SIG-M5 (cell line): ENCODE data around the gene CKMT2.

Experiments
- DNase-seq: peaks from one replicate; lab custom pipeline; 2025; lab: John Stamatoyannopoulos, UW

CKMT2 gene

DNA sequence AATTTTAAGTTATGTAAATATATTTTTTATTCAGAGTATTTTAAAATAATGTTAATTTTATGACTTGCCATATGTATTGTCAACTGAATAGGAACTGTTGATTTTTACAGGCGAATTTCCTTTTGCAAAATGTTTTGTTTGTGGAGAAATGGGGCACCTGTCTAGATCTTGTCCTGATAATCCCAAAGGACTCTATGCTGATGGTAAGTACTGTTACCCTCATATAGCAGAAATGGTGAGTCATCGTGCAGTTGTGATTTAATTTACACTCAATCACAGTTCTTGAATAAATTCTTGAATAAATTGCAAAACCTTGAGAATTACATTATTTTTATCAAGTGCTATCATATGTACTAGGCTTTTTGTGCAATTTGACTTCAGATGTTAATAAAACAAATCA lies 75.7 kb downstream of the CKMT2 start:
- no peak for DNase-seq

DNA sequence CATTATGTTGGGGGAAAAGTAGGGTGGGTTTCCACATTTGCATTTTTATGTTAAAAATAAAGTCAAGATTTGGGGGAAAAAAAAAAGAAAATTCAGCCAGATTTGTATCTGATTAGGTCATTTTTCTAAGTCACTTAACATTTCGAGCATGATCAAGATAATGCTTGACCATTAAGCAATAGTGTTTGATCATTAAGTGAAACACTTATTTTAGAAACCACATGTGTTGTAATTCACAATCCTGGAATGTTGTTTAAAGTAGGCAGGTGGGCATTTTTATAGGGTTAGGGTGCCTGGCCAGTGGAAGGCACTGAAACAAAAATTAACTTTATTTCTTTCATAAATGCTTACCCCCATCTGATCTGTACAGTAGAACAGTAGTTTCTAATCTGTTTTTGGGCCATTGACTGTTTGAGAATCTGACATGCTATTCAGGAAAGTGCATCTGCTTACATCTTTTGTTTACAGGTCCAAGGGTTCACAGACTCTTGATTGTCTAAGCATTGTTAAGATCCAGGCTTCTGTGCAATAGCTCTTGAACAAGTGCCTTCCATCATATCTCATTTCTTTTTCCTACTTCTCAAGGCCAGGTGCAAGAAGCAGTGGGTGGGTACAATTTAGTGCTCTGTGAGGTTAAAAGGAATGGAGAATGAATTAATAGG lies 77.4 kb downstream of the CKMT2 start:
- DNase-seq: no peak

GRCh38 chr5:81313278-81313677 lies 80.2 kb downstream of the CKMT2 start:
- DNase-seq: no peak

GRCh38 chr5:81313686-81314085 lies 80.6 kb downstream of the CKMT2 start:
- DNase-seq: no peak

DNA sequence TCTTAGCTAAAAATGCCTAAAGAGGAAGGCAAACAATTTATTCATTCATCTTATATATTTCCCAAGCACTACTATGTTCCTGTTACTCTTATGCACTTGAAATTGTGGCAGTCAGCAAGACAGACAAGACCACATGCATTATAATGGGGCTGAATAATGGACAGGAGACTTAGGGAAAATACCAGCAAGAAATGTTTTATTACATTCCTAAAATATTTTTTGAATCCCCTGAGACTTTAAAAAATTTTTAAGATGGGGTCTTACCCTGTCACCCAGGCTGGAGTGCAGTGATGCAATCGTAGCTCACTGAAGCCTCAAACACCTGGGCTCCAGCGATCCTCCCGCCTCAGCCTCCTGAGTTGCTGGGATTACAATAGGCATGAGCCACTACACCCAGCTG lies 81.5 kb downstream of the CKMT2 start:
- no peak for DNase-seq

DNA sequence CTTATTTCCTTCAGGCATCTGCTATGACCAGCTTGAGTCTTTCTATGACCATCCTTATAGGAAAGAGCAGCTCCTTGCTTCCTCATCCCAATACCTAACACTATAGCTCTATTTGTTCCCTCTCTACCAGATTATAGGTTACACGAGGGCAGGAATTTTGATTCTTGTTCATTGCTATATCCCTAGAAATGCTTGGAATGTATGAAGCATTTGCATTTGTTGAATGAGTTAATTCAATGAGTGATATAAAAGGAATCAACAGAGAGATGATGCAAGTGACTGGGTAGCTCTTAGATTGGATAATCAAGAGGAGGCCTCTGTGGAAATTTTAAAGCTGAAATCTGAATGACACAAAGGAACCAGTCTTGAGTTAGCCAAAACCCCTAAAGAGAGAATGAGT lies 82.2 kb downstream of the CKMT2 start:
- no peak for DNase-seq

DNA sequence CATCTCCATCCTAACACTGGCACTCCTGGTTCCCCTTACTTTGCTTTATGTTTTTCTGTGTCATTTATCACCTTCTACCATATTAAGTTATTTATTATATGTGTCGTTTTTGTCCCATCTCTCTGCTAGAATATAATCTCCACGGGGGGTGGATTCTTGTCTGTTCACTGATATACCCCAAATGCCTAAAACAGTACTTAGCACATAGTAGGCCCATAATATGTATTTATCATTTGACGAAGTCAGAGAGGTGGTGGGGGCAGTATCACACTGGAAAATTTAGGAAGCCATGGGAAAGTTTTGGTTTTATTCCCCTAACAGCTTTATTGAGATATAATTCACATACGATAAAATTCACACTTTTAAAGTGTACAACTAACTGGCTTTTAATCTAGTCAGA lies 82.7 kb downstream of the CKMT2 start:
- DNase-seq: no peak
